ENCODE measurements around the gene CAMK2B.

DNA sequence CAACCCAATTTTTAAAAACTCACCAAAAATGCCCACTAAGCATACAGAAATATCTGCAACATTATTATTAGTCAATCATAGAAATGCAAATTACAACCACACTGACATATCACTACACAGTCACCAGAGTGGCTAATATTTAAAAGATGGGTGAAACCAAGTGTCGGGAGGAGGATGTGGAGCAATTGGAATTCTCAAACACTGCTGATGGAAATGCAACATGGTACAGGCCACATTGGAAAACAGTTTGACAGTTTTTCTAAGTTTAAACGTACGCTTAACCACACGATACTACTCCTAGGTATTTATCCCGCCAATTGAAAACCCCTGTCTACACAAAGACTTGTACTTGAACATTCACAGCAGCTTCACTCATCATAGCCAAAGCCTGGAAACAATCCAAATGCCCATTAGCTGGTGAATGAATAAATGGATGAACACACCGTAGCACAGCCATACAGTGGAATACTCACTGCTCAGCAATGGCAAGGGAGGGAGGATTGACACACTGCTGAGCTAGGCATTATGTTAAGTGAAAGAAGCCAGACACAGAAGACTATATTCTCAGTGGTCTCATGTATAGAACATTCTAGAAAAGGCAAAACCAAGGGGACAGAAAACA lies 152.5 kb downstream of the CAMK2B start:
- TF ChIP-seq, protein P1, sequence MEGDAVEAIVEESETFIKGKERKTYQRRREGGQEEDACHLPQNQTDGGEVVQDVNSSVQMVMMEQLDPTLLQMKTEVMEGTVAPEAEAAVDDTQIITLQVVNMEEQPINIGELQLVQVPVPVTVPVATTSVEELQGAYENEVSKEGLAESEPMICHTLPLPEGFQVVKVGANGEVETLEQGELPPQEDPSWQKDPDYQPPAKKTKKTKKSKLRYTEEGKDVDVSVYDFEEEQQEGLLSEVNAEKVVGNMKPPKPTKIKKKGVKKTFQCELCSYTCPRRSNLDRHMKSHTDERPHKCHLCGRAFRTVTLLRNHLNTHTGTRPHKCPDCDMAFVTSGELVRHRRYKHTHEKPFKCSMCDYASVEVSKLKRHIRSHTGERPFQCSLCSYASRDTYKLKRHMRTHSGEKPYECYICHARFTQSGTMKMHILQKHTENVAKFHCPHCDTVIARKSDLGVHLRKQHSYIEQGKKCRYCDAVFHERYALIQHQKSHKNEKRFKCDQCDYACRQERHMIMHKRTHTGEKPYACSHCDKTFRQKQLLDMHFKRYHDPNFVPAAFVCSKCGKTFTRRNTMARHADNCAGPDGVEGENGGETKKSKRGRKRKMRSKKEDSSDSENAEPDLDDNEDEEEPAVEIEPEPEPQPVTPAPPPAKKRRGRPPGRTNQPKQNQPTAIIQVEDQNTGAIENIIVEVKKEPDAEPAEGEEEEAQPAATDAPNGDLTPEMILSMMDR (IDR thresholded peaks at IDR 0.05; ENCODE audit: insufficient read depth, low read length, poor library complexity, severe bottlenecking): no peak
- no peak for TF ChIP-seq EZH2phosphoT487 (conservative IDR thresholded peaks at IDR 0.05; ENCODE audit: low read length)
